LHCN-M2 (cell line): Measurements from ENCODE around the gene PDZD4. TPM values are rescaled to one million over a fixed set of nuclear protein-coding genes. Genes with fewer than 3 reads are reported as not detected.

ENCODE experiments used
- DNase-seq: peaks from one replicate; pipeline ENCODE4 v3.0.0-alpha.2; 2012; ENCODE audit warnings: low read depth
- total RNA-seq: library from RNA; depleted of rRNA; stranded (reverse); fragments of >200 nt; gene quantifications from 2 replicates; pipeline ENCODE4 v1.2.3, GENCODE V29; 2014

Gene PDZD4
- total RNA-seq, 1 experiment from 2014 or later: 1.2 TPM

- no peak for DNase-seq
Observed at GRCh38 chrX:153786669-153787068, 43.7 kb downstream of the PDZD4 start.

- no peak for DNase-seq
Observed at GRCh38 chrX:153784325-153784967, 45.9 kb downstream of the PDZD4 start.

GRCh38 chrX:153783378-153784013 lies 46.8 kb downstream of the PDZD4 start:
- DNase-seq: no peak

DNA sequence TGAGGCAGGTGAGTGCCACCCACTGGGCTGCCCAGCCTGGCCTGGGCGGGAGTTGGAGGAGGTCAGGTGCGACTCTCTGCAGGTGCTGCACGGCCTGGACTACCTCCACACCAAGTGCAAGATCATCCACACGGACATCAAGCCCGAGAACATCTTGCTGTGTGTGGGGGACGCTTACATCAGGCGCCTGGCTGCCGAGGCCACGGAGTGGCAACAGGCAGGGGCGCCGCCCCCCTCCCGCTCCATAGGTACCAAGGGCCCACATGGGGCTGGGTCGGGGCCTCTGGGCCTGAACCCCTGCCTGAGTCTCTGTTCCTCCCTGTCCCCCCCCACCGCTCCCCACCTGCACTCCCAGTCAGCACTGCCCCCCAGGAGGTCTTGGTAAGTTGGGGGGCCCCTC lies 47.5 kb downstream of the PDZD4 start:
- DNase-seq: no peak

- DNase-seq: peak; percentile 16
Observed at GRCh38 chrX:153782313-153782712, 48.0 kb downstream of the PDZD4 start.

DNA sequence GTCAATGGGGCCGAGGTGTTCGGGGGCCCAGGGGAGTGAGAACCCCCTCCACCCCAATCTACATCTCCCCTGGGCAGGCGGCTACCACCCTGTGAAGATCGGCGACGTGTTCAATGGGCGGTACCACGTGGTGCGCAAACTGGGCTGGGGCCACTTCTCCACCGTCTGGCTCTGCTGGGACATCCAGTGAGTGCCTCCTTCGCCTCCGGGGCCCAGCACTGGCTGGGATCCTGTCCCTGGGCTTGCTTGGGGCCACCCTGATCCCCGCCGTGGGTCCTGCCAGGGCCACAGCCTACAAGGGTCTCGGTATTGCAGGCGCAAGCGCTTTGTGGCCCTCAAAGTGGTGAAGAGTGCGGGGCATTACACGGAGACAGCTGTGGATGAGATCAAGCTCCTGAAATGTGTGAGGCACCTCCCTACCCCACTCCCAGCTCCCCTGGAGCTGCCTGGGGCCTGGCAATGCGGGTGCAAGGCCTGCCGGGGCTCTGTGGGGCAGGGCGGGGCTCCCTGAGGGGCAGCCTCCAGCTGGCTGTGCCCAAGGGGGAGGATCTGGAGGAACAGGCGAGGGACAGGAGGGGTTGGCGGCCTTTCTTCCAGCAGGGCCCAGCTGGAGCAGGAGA lies 48.8 kb downstream of the PDZD4 start:
- DNase-seq: peak; percentile 17

- peak; percentile 28 for DNase-seq
Observed at GRCh38 chrX:153780678-153781427, 49.5 kb downstream of the PDZD4 start, which contains the start of gene SRPK3. Gene SRPK3, plus strand, starts transcription at chrX:153781041. Its CDS starts 46 bp downstream, at chrX:153781087.

DNA sequence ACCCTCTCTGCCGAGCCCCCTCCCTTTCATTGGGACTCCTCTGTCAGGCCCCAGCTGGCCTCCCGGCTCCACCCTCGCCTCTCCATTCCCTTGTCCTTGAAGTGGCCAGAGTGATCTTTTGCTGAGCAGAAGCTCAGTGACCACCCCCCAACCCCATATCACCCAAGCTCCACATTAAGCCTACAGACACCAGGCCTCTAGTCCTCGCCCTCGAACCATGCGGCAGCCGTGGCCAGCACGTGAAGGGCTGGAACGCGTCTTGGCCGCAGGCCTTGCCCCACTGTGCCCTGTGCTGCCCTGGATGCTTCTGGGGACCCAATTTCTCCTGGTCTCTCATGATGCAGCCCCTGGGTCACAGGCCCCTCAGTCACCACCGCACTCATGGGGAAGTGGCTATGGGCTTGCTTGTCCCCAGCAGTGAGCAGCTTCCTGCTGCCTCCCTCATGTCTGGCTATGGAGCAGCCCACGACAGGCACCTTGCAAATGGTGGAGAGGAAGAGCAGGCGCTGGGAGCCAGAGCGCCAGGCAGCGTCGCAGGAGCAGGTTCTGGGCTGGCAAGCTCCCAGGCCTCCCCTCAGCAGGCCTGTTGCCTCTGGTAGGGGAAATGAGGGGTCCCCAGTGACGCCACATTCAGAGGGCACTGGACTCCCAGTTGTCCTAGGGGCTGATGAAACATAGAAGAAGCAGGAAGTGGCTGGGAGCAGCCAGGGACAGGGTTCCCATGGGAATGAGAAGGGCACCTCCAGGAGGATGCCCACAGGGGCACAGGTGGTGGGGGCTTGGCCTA lies 50.3 kb downstream of the PDZD4 start:
- no peak for DNase-seq

- no peak for DNase-seq
Observed at GRCh38 chrX:153778684-153779101, 51.7 kb downstream of the PDZD4 start.

DNA sequence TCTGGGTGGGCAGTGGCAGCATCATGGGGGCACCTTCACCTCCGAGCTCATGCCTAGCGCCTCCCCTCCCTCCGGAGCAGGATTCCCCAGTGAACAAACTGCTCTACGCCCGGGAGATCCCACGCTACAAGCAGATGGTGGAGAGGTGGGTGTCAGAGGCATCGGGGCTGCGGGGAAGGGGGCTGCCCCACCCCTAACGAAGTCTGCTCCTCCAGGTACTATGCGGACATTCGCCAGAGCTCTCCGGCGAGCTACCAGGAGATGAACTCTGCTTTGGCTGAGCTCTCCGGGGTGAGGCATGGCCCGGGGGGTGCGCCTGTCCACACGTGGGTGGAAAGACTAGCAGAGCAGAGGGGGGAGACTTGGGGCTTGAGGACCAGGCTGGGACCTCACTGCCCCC lies 52.2 kb downstream of the PDZD4 start:
- no peak for DNase-seq

- no peak for DNase-seq
Observed at GRCh38 chrX:153777261-153778090, 52.9 kb downstream of the PDZD4 start.

- no peak for DNase-seq
Observed at GRCh38 chrX:153776611-153777045, 53.7 kb downstream of the PDZD4 start.

- no peak for DNase-seq
Observed at GRCh38 chrX:153776120-153776599, 54.2 kb downstream of the PDZD4 start.

DNA sequence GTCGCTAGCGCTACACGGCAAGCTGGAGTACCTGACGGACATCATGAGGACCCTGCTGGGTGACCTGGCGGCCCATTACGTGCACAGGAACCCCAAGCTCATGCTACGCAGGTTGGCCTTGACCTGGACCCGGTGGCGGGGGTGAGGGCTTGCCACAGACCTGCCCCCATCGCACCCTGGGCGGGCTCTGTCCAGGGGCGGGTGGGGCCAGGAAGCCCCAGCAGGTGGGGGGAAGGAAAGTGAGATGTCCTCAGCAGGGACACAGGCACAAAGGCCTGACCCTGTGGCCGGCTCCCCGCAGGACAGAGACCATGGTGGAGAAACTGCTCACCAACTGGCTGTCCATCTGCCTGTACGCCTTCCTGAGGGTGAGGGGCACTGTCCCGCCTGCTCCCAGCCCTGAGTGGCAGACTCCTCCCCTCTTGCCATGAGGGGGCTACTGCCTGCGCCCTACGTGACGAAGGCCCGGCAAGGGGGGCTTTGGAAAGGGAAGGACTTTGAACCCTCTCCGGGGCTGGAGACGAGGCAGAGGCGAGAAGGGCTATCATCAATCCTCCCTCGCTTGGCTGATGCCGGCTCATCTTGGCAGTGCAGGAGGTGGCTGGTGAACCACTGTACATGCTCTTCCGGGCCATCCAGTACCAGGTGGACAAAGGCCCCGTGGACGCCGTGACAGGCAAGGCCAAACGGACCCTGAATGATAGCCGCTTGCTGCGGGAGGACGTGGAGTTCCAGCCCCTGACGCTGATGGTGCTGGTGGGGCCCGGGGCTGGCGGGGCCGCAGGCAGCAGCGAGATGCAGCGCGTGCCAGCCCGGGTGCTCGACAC lies 54.8 kb downstream of the PDZD4 start:
- DNase-seq: no peak

DNA sequence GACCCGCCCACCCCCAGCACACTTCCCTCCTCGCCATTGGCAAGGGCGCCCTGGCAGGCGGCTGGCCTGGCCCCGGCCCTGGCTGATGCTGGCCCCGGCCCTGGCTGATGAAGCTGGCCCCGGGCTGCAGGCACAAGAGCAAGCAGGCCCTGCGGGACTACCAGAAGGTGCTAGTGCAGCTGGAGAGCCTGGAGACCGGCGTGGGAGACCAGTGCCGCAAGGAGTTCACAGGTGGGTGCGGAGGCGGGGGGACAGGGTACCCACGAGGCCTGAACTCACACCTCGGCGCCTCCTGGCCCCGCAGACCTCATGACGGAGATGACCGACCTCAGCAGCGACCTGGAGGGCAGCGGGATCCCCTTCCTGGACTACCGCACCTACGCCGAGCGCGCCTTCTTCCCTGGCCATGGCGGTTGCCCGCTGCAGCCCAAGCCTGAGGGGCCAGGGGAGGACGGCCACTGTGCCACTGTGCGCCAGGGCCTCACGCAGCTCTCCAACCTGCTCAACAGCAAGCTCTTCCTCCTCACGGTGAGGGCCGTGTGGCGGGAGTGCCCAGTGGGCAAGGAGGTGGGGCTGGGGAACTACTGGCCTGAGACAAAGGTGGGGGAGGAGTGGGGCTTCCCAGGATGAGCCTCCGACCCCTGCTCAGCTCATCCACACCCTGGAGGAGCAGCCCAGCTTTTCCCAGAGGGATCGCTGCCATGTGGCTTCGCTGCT lies 55.6 kb downstream of the PDZD4 start:
- no peak for DNase-seq

DNA sequence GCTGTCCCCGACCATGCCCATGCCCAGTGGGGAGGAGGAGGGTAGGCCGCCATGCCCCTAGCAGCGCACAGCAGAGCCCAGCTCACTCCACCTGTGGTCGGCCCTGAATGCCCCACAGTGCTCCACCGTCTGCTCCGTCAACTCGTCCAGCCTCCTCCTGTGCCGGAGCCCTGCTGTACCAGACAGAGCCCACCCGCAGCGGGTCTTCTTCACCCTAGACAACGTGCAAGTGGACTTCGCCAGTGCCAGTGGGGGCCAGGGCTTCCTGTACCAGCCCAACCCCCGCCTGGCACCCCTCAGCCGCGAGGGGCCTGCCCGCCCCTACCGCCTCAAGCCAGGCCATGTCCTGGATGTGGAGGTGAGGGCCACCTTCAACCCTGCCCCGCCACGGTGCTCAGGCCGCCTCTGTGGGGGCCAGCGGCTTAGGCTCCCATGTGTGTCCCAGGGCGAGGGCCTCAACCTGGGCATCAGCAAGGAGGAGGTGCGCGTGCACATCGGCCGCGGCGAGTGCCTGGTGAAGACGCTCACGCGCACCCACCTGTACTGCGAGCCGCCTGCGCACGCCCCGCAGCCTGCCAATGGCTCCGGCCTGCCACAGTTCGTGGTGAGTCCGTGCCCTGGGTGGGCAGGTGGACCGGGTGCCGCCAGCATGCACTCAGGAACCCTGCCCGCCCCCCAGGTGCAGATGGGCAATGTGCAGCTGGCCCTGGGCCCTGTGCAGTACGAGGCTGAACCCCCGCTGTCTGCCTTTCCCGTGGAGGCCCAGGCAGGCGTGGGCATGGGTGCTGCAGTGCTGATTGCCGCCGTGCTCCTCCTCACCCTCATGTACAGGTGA lies 56.4 kb downstream of the PDZD4 start:
- DNase-seq: no peak

GRCh38 chrX:153773218-153773611 lies 57.1 kb downstream of the PDZD4 start:
- no peak for DNase-seq
